Femur (tissue), 1 donor: Measurements from ENCODE around the gene PDZD2.

Source experiments
- DNase-seq: peaks from one replicate; pipeline ENCODE4 v3.0.0-alpha.2; 2017

PDZD2 gene

GRCh38 chr5:32089146-32090000 lies 450.4 kb downstream of the PDZD2 start:
- DNase-seq, result no peak

GRCh38 chr5:32090026-32090754 lies 451.3 kb downstream of the PDZD2 start:
- no peak for DNase-seq

- no peak for DNase-seq
Measured at GRCh38 chr5:32090755-32091128, 451.8 kb downstream of the PDZD2 start.

- DNase-seq, result peak; percentile 76
Measured at GRCh38 chr5:32092938-32093812, 454.2 kb downstream of the PDZD2 start.

- DNase-seq, result no peak
Measured at GRCh38 chr5:32094691-32095090, 455.8 kb downstream of the PDZD2 start.

GRCh38 chr5:32095261-32095671 lies 456.3 kb downstream of the PDZD2 start:
- DNase-seq, result peak; percentile 58

- DNase-seq, result no peak
Measured at GRCh38 chr5:32096891-32097595, 458.1 kb downstream of the PDZD2 start.

- no peak for DNase-seq
Measured at GRCh38 chr5:32098291-32098690, 459.4 kb downstream of the PDZD2 start.

- no peak for DNase-seq
Measured at GRCh38 chr5:32098890-32099310, 460.0 kb downstream of the PDZD2 start.

GRCh38 chr5:32099486-32100035 lies 460.6 kb downstream of the PDZD2 start:
- no peak for DNase-seq

- DNase-seq, result peak; percentile 38
Measured at GRCh38 chr5:32100230-32100629, 461.3 kb downstream of the PDZD2 start.

GRCh38 chr5:32100691-32101302 lies 461.9 kb downstream of the PDZD2 start:
- DNase-seq, result no peak

- DNase-seq, result no peak
Measured at GRCh38 chr5:32102254-32102986, 463.5 kb downstream of the PDZD2 start.

- DNase-seq, result no peak
Measured at GRCh38 chr5:32103521-32103920, 464.6 kb downstream of the PDZD2 start.

GRCh38 chr5:32107291-32107690 lies 468.4 kb downstream of the PDZD2 start:
- no peak for DNase-seq

- DNase-seq, result no peak
Measured at GRCh38 chr5:32108167-32108566, 469.2 kb downstream of the PDZD2 start.

GRCh38 chr5:32109236-32109635 lies 470.3 kb downstream of the PDZD2 start:
- DNase-seq, result no peak

- DNase-seq, result no peak
Measured at GRCh38 chr5:32110111-32110696, 471.3 kb downstream of the PDZD2 start.

GRCh38 chr5:32115985-32116384 lies 477.1 kb downstream of the PDZD2 start:
- DNase-seq, result no peak

- DNase-seq, result no peak
Measured at GRCh38 chr5:32116574-32117313, 477.8 kb downstream of the PDZD2 start.
